PC-3 (cell line): Measurements from ENCODE around the gene P3H2. TPM values are rescaled to one million over a fixed set of nuclear protein-coding genes. Genes with fewer than 3 reads are reported as not detected.

Experiments
- ATAC-seq: fragments of 200-7000 bp; cut with Tn5 transposase; 2 replicates; pipeline ENCODE4 v1.9.1; 2020; ENCODE audit warnings: mild to moderate bottlenecking, moderate library complexity
- BruUV-seq: library from RNA; stranded (reverse); fragments of 400-500 nt; replicated peaks from 2 replicates; lab custom pipeline; 2021; lab: Mats Ljungman, UMichigan
- CTCF ChIA-PET: fragments of 300-600 bp; sonication (Branson Sonifier 250); formaldehyde crosslinking; loops from one replicate; lab custom pipeline; 2022; ENCODE audit warnings: antibody characterized with exemption; lab: Charles Lee
- POLR2A ChIA-PET: fragments of 300-600 bp; sonication (Branson Sonifier 250); formaldehyde crosslinking; loops from one replicate; lab custom pipeline; 2022; ENCODE audit warnings: antibody characterized with exemption; ENCODE audit not compliant: unreplicated experiment; lab: Charles Lee
- DNase-seq: peaks from one replicate; pipeline ENCODE4 v3.0.0-alpha.2; 2015
- H2AFZ ChIP-seq: fragments of 300-600 bp; sonication (generic); 2 replicates; pipeline ENCODE4 v1.6.0; 2016; ENCODE audit warnings: antibody characterized with exemption, low read length
- H3F3A ChIP-seq: fragments of 300-600 bp; sonication (generic); one replicate; pipeline ENCODE4 v1.6.0; 2017; ENCODE audit warnings: antibody characterized with exemption, low read length, control low read depth, mild to moderate bottlenecking; ENCODE audit not compliant: unreplicated experiment
- H3K27ac ChIP-seq: fragments of 300-600 bp; sonication (generic); 2 replicates; pipeline ENCODE4 v1.5.1; 2016; ENCODE audit warnings: mild to moderate bottlenecking, low read length
- H3K27me3 ChIP-seq: fragments of 300-600 bp; sonication (generic); 2 replicates; pipeline ENCODE4 v1.6.1; 2016; ENCODE audit warnings: low read length, mixed read lengths
- H3K36me3 ChIP-seq: fragments of 300-600 bp; sonication (generic); 2 replicates; pipeline ENCODE4 v1.6.1; 2016; ENCODE audit warnings: low read depth, mixed run types, low read length, mixed read lengths
- H3K4me1 ChIP-seq: fragments of 300-600 bp; sonication (generic); 2 replicates; pipeline ENCODE4 v1.5.1; 2016; ENCODE audit warnings: low read length; ENCODE audit not compliant: insufficient read depth
- H3K4me2 ChIP-seq: fragments of 300-600 bp; sonication (generic); 2 replicates; pipeline ENCODE4 v1.6.0; 2016; ENCODE audit warnings: low read length
- H3K4me3 ChIP-seq: fragments of 300-600 bp; sonication (generic); 2 replicates; pipeline ENCODE4 v1.5.1; 2016; ENCODE audit warnings: mild to moderate bottlenecking, low read length, mixed read lengths
- H3K79me2 ChIP-seq: fragments of 300-600 bp; sonication (generic); 2 replicates; pipeline ENCODE4 v1.6.1; 2017; ENCODE audit warnings: low read length, mixed read lengths
- H3K9ac ChIP-seq: fragments of 300-600 bp; sonication (generic); 2 replicates; pipeline ENCODE4 v1.6.0; 2016; ENCODE audit warnings: mild to moderate bottlenecking, low read length
- H3K9me2 ChIP-seq: fragments of 300-600 bp; sonication (generic); replicated peaks from 2 replicates; pipeline ENCODE4 v1.6.1; 2016; ENCODE audit warnings: mixed run types, low read length, mixed read lengths
- H3K9me3 ChIP-seq: fragments of 300-600 bp; sonication (generic); 2 replicates; pipeline ENCODE4 v1.6.1; 2016; ENCODE audit warnings: low read length, mixed read lengths
- H4K20me1 ChIP-seq: fragments of 300-600 bp; sonication (generic); 2 replicates; pipeline ENCODE4 v1.6.1; 2016; ENCODE audit warnings: low read length, mixed read lengths
- CTCF ChIP-seq: fragments of 300-600 bp; sonication (generic); conservative IDR thresholded peaks from 2 replicates; pipeline ENCODE4 v1.5.1; 2017; ENCODE audit warnings: antibody characterized with exemption, low read depth, mild to moderate bottlenecking, low read length
- EZH2 ChIP-seq: fragments of 300-600 bp; sonication (generic); IDR thresholded peaks from one replicate; pipeline ENCODE4 v1.6.1; 2017; ENCODE audit warnings: antibody characterized with exemption, mild to moderate bottlenecking, low read length; ENCODE audit not compliant: unreplicated experiment
- EZH2phosphoT487 ChIP-seq: fragments of 300-600 bp; sonication (generic); IDR thresholded peaks from 2 replicates; pipeline ENCODE4 v1.6.1; 2018; ENCODE audit warnings: mild to moderate bottlenecking, antibody characterized with exemption, low read length, borderline replicate concordance
- intact Hi-C: fragments of 100-400 bp; cut with micrococcal nuclease; formaldehyde crosslinking; loops from 2 replicates; pipeline ENCODE4 v1.9.0; 2023
- total RNA-seq: library from RNA; depleted of rRNA; stranded (reverse); fragments of >200 nt; gene quantifications from 2 replicates; pipeline ENCODE4 v1.2.3, GENCODE V29; 2014

Gene P3H2
- total RNA-seq, 1 experiment from 2014 or later = 4.5 TPM

GRCh38 chr3:190169243-190169642 lies 48.5 kb upstream of the P3H2 start:
- Histone ChIP-seq H3K4me3 (no peak overlapping the region), H3F3A (no peaks in the 10 kb centered on the region), H3K9me3 (no peaks in the 10 kb centered on the region), H3K79me2 (no peaks in the 10 kb centered on the region), H3K4me2 (no peak overlapping the region), H4K20me1 (no peaks in the 10 kb centered on the region), H3K27ac (no peak overlapping the region), H2AFZ (no peak overlapping the region), H3K36me3 (no peaks in the 10 kb centered on the region), H3K9me2 (no peaks in the 10 kb centered on the region; the same call in 1 of the 2 replicates), H3K27me3 (no peaks in the 10 kb centered on the region), H3K9ac (no peak overlapping the region), H3K4me1 (no peaks in the 10 kb centered on the region)
- ChIA-PET CTCF (no interaction called here), POLR2A (no interaction called here)
- intact Hi-C loops = no loop called here
- ATAC-seq (no peak), DNase-seq (no peak)
- no TSS peak for BruUV-seq
- TF ChIP-seq EZH2 (no peak), CTCF (no peak), EZH2phosphoT487 (no peak)

- DNase-seq (no peak), ATAC-seq (no peak)
- BruUV-seq = no TSS peak
- Histone ChIP-seq H3K79me2 (no peaks in the 10 kb centered on the region), H3K4me1 (no peaks in the 10 kb centered on the region), H3K9me3 (no peaks in the 10 kb centered on the region), H3K4me2 (no peak overlapping the region), H3K27me3 (no peaks in the 10 kb centered on the region), H4K20me1 (no peaks in the 10 kb centered on the region), H2AFZ (no peak overlapping the region), H3K4me3 (no peak overlapping the region), H3K9me2 (no peaks in the 10 kb centered on the region; the same call in 1 of the 2 replicates), H3K27ac (no peak overlapping the region), H3K36me3 (no peaks in the 10 kb centered on the region), H3K9ac (no peak overlapping the region), H3F3A (no peaks in the 10 kb centered on the region)
- ChIA-PET CTCF (no interaction called here), POLR2A (interaction anchor here (0.7 kb wide), 1 partner anchor 275 kb away, joined by 4 read pairs; no protein-coding TSS in a partner anchor)
- intact Hi-C loops = no loop called here
- TF ChIP-seq CTCF (no peak), EZH2 (no peak), EZH2phosphoT487 (no peak)
Measured at GRCh38 chr3:190167936-190168680, 47.4 kb upstream of the P3H2 start.

GRCh38 chr3:190166948-190167347 lies 46.3 kb upstream of the P3H2 start:
- no peak overlapping the region for H3K27ac ChIP-seq
- no peaks in the 10 kb centered on the region for H4K20me1 ChIP-seq
- intact Hi-C loops = no loop called here
- no peaks in the 10 kb centered on the region for H3K27me3 ChIP-seq
- BruUV-seq = no TSS peak
- H3K4me2 ChIP-seq = no peak overlapping the region
- no peaks in the 10 kb centered on the region for H3F3A ChIP-seq
- TF ChIP-seq EZH2phosphoT487 (no peak), CTCF (no peak), EZH2 (no peak)
- no peak overlapping the region for H3K9ac ChIP-seq
- ChIA-PET POLR2A (interaction anchor here (0.7 kb wide), 1 partner anchor 277 kb away, joined by 4 read pairs; no protein-coding TSS in a partner anchor), CTCF (interaction anchor here (1.0 kb wide), 1 partner anchor 46 kb away, joined by 4 read pairs; the partner anchor contains the start of gene P3H2)
- DNase-seq (no peak), ATAC-seq (no peak)
- no peaks in the 10 kb centered on the region; the same call in 1 of the 2 replicates for H3K9me2 ChIP-seq
- H3K4me3 ChIP-seq = no peak overlapping the region
- no peak overlapping the region for H2AFZ ChIP-seq
- H3K36me3 ChIP-seq = no peaks in the 10 kb centered on the region
- H3K9me3 ChIP-seq = no peaks in the 10 kb centered on the region
- H3K79me2 ChIP-seq = no peaks in the 10 kb centered on the region
- H3K4me1 ChIP-seq = no peaks in the 10 kb centered on the region
